ENCODE measurements around the gene TM6SF1. TPM values are rescaled to one million over a fixed set of nuclear protein-coding genes. Genes with fewer than 3 reads are reported as not detected.
"Not testable (repeated sequence)": the region's sequence is repeated elsewhere in the genome, so short reads cannot be mapped to it uniquely, and the experiment has no call there.

TM6SF1 gene
- polyA plus RNA-seq, 4 donors, result 1.5 to 2.7 (median 2.2) TPM

GRCh38 chr15:83087576-83087975 lies 19.9 kb upstream of the TM6SF1 start:
- DNase-seq (ENCODE audit: low read depth in 4 of 4, low spot score in 2 of 4), result no peak

- DNase-seq (ENCODE audit: low read depth in 4 of 4, low spot score in 2 of 4), result no peak
These were observed 18.6 kb upstream of the TM6SF1 start for GRCh38 chr15:83088876-83089275.

GRCh38 chr15:83090465-83090864 lies 17.0 kb upstream of the TM6SF1 start:
- no peak for DNase-seq (ENCODE audit: low read depth in 4 of 4, low spot score in 2 of 4)

- DNase-seq (ENCODE audit: low read depth in 4 of 4, low spot score in 2 of 4), result not testable (repeated sequence)
These were observed 15.5 kb upstream of the TM6SF1 start for GRCh38 chr15:83091965-83092308.

- no peak for DNase-seq (ENCODE audit: low read depth in 4 of 4, low spot score in 2 of 4)
These were observed 15.0 kb upstream of the TM6SF1 start for GRCh38 chr15:83092309-83092976.

- no peak for DNase-seq (ENCODE audit: low read depth in 4 of 4, low spot score in 2 of 4)
These were observed 12.9 kb upstream of the TM6SF1 start for GRCh38 chr15:83094583-83094982.

GRCh38 chr15:83098079-83098478 lies 9.4 kb upstream of the TM6SF1 start:
- DNase-seq (ENCODE audit: low read depth in 4 of 4, low spot score in 2 of 4), result no peak

GRCh38 chr15:83099290-83099689 lies 8.2 kb upstream of the TM6SF1 start:
- DNase-seq (ENCODE audit: low read depth in 4 of 4, low spot score in 2 of 4), result no peak

- DNase-seq (ENCODE audit: low read depth in 4 of 4, low spot score in 2 of 4), result no peak
These were observed 7.3 kb upstream of the TM6SF1 start for GRCh38 chr15:83100097-83100646.

- no peak for DNase-seq (ENCODE audit: low read depth in 4 of 4, low spot score in 2 of 4)
These were observed 5.1 kb upstream of the TM6SF1 start for GRCh38 chr15:83102346-83102745.

- no peak for DNase-seq (ENCODE audit: low read depth in 4 of 4, low spot score in 2 of 4)
These were observed 3.3 kb upstream of the TM6SF1 start for GRCh38 chr15:83104141-83104540.

GRCh38 chr15:83105440-83105839 lies 2.0 kb upstream of the TM6SF1 start:
- DNase-seq (ENCODE audit: low read depth in 4 of 4, low spot score in 2 of 4), result no peak

- no peak for DNase-seq (ENCODE audit: low read depth in 4 of 4, low spot score in 2 of 4)
These were observed 366 bp downstream of the TM6SF1 start for GRCh38 chr15:83107841-83108181.

GRCh38 chr15:83108266-83109219 lies 1.1 kb downstream of the TM6SF1 start:
- DNase-seq (ENCODE audit: low read depth in 4 of 4, low spot score in 2 of 4), result no peak

- no peak for DNase-seq (ENCODE audit: low read depth in 4 of 4, low spot score in 2 of 4)
These were observed 2.1 kb downstream of the TM6SF1 start for GRCh38 chr15:83109532-83109931.

- DNase-seq (ENCODE audit: low read depth in 4 of 4, low spot score in 2 of 4), result no peak
These were observed 2.9 kb downstream of the TM6SF1 start for GRCh38 chr15:83110381-83110780.

GRCh38 chr15:83111149-83111548 lies 3.7 kb downstream of the TM6SF1 start:
- no peak for DNase-seq (ENCODE audit: low read depth in 4 of 4, low spot score in 2 of 4)

- DNase-seq (ENCODE audit: low read depth in 4 of 4, low spot score in 2 of 4), result no peak
These were observed 4.9 kb downstream of the TM6SF1 start for GRCh38 chr15:83112233-83112955.

- no peak for DNase-seq (ENCODE audit: low read depth in 4 of 4, low spot score in 2 of 4)
These were observed 5.5 kb downstream of the TM6SF1 start for GRCh38 chr15:83112956-83113299.

GRCh38 chr15:83113881-83114674 lies 6.6 kb downstream of the TM6SF1 start:
- no peak for DNase-seq (ENCODE audit: low read depth in 4 of 4, low spot score in 2 of 4)

Data from left renal cortex interstitium (tissue), 4 donors.